Spleen (tissue), 7 donors: ENCODE results near the gene ELFN2.

ENCODE experiments used
- POLR2A ChIP-seq, 3 donors: fragments of 450-650 bp; IDR thresholded peaks; one replicate each; pipeline ENCODE4 v1.5.1; 2017; ENCODE audit warnings: antibody characterized with exemption in 3 of 3, mild to moderate bottlenecking in 1 of 3
- TF ChIP-seq, protein P1 (sequence below), 11 experiments: fragments of 200-600 bp in 7 of 11; fragments of 450-650 bp in 4 of 11; sonication (generic) in 4 of 11; IDR thresholded peaks in 8 of 11; conservative IDR thresholded peaks in 3 of 11; 1 replicate in 7 of 11; 2 replicates in 4 of 11; pipeline versions ENCODE4 v1.4.0 to v1.8.0; 2016 to 2021; ENCODE audit warnings: antibody characterized with exemption in 11 of 11, inconsistent platforms in 4 of 11, mild to moderate bottlenecking in 1 of 11
- donor health status: DM: no; HTN: no; CAD: no; lungs with moderate emphysema.
- donor health status: DM: no; HTN: no; CAD: no.
- donor health status: DM: no; HTN: no; CAD: no.

- TF ChIP-seq, protein P1, sequence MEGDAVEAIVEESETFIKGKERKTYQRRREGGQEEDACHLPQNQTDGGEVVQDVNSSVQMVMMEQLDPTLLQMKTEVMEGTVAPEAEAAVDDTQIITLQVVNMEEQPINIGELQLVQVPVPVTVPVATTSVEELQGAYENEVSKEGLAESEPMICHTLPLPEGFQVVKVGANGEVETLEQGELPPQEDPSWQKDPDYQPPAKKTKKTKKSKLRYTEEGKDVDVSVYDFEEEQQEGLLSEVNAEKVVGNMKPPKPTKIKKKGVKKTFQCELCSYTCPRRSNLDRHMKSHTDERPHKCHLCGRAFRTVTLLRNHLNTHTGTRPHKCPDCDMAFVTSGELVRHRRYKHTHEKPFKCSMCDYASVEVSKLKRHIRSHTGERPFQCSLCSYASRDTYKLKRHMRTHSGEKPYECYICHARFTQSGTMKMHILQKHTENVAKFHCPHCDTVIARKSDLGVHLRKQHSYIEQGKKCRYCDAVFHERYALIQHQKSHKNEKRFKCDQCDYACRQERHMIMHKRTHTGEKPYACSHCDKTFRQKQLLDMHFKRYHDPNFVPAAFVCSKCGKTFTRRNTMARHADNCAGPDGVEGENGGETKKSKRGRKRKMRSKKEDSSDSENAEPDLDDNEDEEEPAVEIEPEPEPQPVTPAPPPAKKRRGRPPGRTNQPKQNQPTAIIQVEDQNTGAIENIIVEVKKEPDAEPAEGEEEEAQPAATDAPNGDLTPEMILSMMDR (IDR thresholded peaks at IDR 0.05 in 8 of 11, conservative IDR thresholded peaks at IDR 0.05 in 3 of 11), result no peak
- TF ChIP-seq POLR2A (IDR thresholded peaks at IDR 0.05), result no peak
These were observed 22.2 kb upstream of the ELFN2 start for GRCh38 chr22:37449331-37450001.
